ENCODE results near the gene SIPA1. TPM values are rescaled to one million over a fixed set of nuclear protein-coding genes. Genes with fewer than 3 reads are reported as not detected.

SIPA1 gene
- total RNA-seq, 1 experiment from 2014 or later: 105 TPM

DNA sequence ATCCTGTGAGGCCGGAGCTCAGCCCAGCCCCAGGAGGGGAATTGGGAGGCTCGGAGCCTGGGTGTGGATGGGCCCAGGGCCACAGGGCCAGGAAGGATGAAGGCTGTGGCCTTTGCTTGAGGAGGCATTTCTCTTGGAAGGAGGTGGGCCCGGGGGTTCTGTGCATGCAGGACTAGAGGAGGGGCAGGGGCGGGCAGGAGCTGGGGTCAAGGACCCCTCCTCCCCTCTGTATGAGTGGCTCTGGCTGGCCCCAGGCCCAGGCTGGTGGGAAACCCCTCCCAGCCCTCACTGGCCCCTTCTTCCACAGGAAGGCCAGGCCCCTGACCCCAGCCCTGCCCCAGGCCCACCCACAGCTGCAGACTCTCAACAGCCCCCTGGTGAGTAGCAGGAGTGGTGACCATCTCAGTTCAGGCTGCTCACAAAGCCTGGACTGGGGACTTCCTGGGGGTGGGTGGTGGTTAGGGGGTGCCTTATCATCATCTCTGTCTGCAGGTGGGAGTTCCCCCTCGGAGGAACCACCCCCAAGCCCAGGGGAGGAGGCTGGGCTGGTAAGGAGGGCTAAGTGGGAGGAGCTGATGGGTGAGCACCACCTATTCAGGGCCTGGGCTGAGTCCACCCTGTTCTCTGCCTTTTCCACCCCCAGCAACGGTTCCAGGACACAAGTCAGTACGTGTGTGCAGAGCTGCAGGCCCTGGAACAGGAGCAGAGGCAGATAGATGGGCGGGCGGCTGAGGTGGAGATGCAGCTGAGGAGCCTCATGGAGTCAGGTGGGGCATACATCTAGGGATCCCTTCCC, 48.3 kb upstream of the SIPA1 start:
- no peaks in the 10 kb centered on the region; a peak in 1 of 4 replicates for H3K36me3 ChIP-seq (ENCODE audit: control insufficient read depth in 1 of 2, insufficient read depth in 2 of 2, low read length in 2 of 2)
- no peak overlapping the region for H3K27ac ChIP-seq (ENCODE audit: low read depth, low read length)
- peaks cover 14 to 29% of the 10 kb centered on the region in 2 experiments for H3K4me1 ChIP-seq (ENCODE audit: control insufficient read depth in 1 of 2, insufficient read depth in 2 of 2, low read length in 2 of 2)
- no peaks in the 10 kb centered on the region for H3K9me3 ChIP-seq (ENCODE audit: control insufficient read depth in 1 of 2, insufficient read depth in 1 of 2, low read depth in 1 of 2, low read length in 2 of 2)
- H3K27me3 ChIP-seq (ENCODE audit: insufficient read depth, low read length): no peaks in the 10 kb centered on the region
- H3K4me2 ChIP-seq (ENCODE audit: low read length): no peak overlapping the region
- no peak overlapping the region for H3K4me3 ChIP-seq (replicated peaks in 1 of 2; ENCODE audit: low read depth in 1 of 2, low read length in 2 of 2)
- H2AFZ ChIP-seq (ENCODE audit: low read depth, low read length, poor library complexity, severe bottlenecking): no peak overlapping the region
- no peak for TF ChIP-seq JUND (IDR thresholded peaks at IDR 0.05)
- TF ChIP-seq TCF7L2 (IDR thresholded peaks at IDR 0.05; ENCODE audit: borderline replicate concordance, extremely low read depth, insufficient read depth, insufficient read length): no peak
- no peaks in the 10 kb centered on the region for H3K9me2 ChIP-seq (ENCODE audit: insufficient read depth)
- H3K9ac ChIP-seq (ENCODE audit: low read length): no peak overlapping the region
- H4K20me1 ChIP-seq (ENCODE audit: insufficient read depth): no peaks in the 10 kb centered on the region
- DNase-seq (ENCODE audit: low read depth, low spot score) (no peak), ATAC-seq (no peak)
- RAD21 ChIA-PET (ENCODE audit: low non-redundant PET in 1 of 2, low total read pairs in 2 of 2, uncharacterized antibody in 2 of 2, unreplicated experiment in 2 of 2): no interaction called here
- POLR2A ChIA-PET: no interaction called here
- CTCF ChIA-PET: no interaction called here
- intact Hi-C loops (cut with micrococcal nuclease): no loop called here
- no TSS peak for BruUV-seq (replicated peaks)
- H3K79me2 ChIP-seq (ENCODE audit: insufficient read depth, low read length): no peaks in the 10 kb centered on the region

DNA sequence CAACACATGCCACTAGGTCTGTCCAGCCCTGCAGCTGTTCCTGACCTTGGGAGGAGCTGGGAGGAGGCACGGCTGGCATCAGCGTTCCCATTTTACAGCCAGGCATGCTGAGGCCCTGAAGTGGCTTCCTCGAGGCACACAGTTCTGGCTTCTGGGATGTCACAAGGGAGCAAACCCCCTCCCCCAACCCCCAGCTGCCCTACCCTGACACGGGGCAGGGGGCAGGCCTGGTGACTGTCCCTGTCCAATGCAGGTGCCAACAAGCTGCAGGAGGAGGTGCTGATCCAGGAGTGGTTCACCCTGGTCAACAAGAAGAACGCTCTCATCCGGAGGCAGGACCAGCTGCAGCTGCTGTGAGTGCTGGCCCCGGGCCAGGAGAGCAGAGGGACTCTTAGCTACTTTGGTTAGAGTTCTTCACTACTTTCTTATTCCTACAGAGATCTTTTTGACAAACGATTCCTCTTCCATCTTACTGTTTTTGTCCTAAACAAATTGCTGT, 47.6 kb upstream of the SIPA1 start:
- H2AFZ ChIP-seq (ENCODE audit: low read depth, low read length, poor library complexity, severe bottlenecking): no peak overlapping the region
- H3K9me2 ChIP-seq (ENCODE audit: insufficient read depth): no peaks in the 10 kb centered on the region
- H3K79me2 ChIP-seq (ENCODE audit: insufficient read depth, low read length): no peaks in the 10 kb centered on the region
- no peaks in the 10 kb centered on the region; a peak in 1 of 4 replicates for H3K36me3 ChIP-seq (ENCODE audit: control insufficient read depth in 1 of 2, insufficient read depth in 2 of 2, low read length in 2 of 2)
- DNase-seq (ENCODE audit: low read depth, low spot score) (no peak), ATAC-seq (no peak)
- H3K27ac ChIP-seq (ENCODE audit: low read depth, low read length): no peak overlapping the region
- BruUV-seq (replicated peaks): no TSS peak
- intact Hi-C loops (cut with micrococcal nuclease): no loop called here
- peaks cover 17 to 35% of the 10 kb centered on the region in 2 experiments for H3K4me1 ChIP-seq (ENCODE audit: control insufficient read depth in 1 of 2, insufficient read depth in 2 of 2, low read length in 2 of 2)
- H4K20me1 ChIP-seq (ENCODE audit: insufficient read depth): no peaks in the 10 kb centered on the region
- no peak overlapping the region for H3K9ac ChIP-seq (ENCODE audit: low read length)
- RAD21 ChIA-PET (ENCODE audit: low non-redundant PET in 1 of 2, low total read pairs in 2 of 2, uncharacterized antibody in 2 of 2, unreplicated experiment in 2 of 2): no interaction called here
- no peaks in the 10 kb centered on the region for H3K27me3 ChIP-seq (ENCODE audit: insufficient read depth, low read length)
- H3K9me3 ChIP-seq (ENCODE audit: control insufficient read depth in 1 of 2, insufficient read depth in 1 of 2, low read depth in 1 of 2, low read length in 2 of 2): no peaks in the 10 kb centered on the region
- CTCF ChIA-PET: interaction anchor here (1.0 kb wide), 1 partner anchor 17 kb away, joined by 3 read pairs; the partner anchor contains the start of gene FAM89B
- H3K4me3 ChIP-seq (replicated peaks in 1 of 2; ENCODE audit: low read depth in 1 of 2, low read length in 2 of 2): no peak overlapping the region
- no peak overlapping the region for H3K4me2 ChIP-seq (ENCODE audit: low read length)
- POLR2A ChIA-PET: no interaction called here
- TF ChIP-seq POLR2A (IDR thresholded peaks at IDR 0.05; ENCODE audit: borderline replicate concordance, extremely low read depth, insufficient read depth, insufficient read length) (no peak), SRF (IDR thresholded peaks at IDR 0.05; ENCODE audit: low read depth) (no peak), CEBPB (IDR thresholded peaks at IDR 0.05; ENCODE audit: low read depth) (no peak), TCF7L2 (IDR thresholded peaks at IDR 0.05; ENCODE audit: borderline replicate concordance, extremely low read depth, insufficient read depth, insufficient read length) (no peak), FOSL1 (IDR thresholded peaks at IDR 0.05; ENCODE audit: low read depth) (no peak), ELF1 (IDR thresholded peaks at IDR 0.05; ENCODE audit: borderline replicate concordance, low read depth) (no peak), CBX3 (IDR thresholded peaks at IDR 0.05; ENCODE audit: low read depth) (no peak), POLR2AphosphoS5 (IDR thresholded peaks at IDR 0.05; ENCODE audit: low read depth, low read length) (no peak), ZNF274 (IDR thresholded peaks at IDR 0.05; ENCODE audit: low read depth, low read length) (no peak)
- TF ChIP-seq, protein P1, sequence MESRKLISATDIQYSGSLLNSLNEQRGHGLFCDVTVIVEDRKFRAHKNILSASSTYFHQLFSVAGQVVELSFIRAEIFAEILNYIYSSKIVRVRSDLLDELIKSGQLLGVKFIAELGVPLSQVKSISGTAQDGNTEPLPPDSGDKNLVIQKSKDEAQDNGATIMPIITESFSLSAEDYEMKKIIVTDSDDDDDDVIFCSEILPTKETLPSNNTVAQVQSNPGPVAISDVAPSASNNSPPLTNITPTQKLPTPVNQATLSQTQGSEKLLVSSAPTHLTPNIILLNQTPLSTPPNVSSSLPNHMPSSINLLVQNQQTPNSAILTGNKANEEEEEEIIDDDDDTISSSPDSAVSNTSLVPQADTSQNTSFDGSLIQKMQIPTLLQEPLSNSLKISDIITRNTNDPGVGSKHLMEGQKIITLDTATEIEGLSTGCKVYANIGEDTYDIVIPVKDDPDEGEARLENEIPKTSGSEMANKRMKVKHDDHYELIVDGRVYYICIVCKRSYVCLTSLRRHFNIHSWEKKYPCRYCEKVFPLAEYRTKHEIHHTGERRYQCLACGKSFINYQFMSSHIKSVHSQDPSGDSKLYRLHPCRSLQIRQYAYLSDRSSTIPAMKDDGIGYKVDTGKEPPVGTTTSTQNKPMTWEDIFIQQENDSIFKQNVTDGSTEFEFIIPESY (IDR thresholded peaks at IDR 0.05; ENCODE audit: extremely low read depth, insufficient replicate concordance, low read length): no peak

All from HCT116 (cell line).